Lower lobe of right lung (tissue), 2 donors: ENCODE results near the gene GP1BB. TPM values are rescaled to one million over a fixed set of nuclear protein-coding genes. Genes with fewer than 3 reads are reported as not detected.

Experiments used
- ATAC-seq, 2 donors: fragments of 200-7000 bp; cut with Tn5 transposase; one replicate each; pipeline ENCODE4 v1.9.1; 2020 to 2022; ENCODE audit warnings: mild to moderate bottlenecking in 2 of 2, moderate library complexity in 2 of 2
- DNase-seq: peaks from one replicate; pipeline ENCODE4 v3.0.0-alpha.2; 2020
- H3K27ac ChIP-seq: fragments of 200-600 bp; one replicate; pipeline ENCODE4 v1.8.0; 2022
- H3K27me3 ChIP-seq: fragments of 200-600 bp; one replicate; pipeline ENCODE4 v1.8.0; 2022; ENCODE audit warnings: low read depth
- H3K36me3 ChIP-seq: fragments of 200-600 bp; one replicate; pipeline ENCODE4 v1.8.0; 2022; ENCODE audit warnings: mild to moderate bottlenecking
- H3K4me1 ChIP-seq: fragments of 200-600 bp; one replicate; pipeline ENCODE4 v1.8.0; 2022
- H3K4me3 ChIP-seq: fragments of 200-600 bp; one replicate; pipeline ENCODE4 v1.8.0; 2022; ENCODE audit warnings: mild to moderate bottlenecking
- H3K9me3 ChIP-seq: fragments of 200-600 bp; one replicate; pipeline ENCODE4 v1.8.0; 2022
- intact Hi-C: fragments of 100-400 bp; cut with DNase I; formaldehyde crosslinking; loops from one replicate; pipeline ENCODE4 v1.11.0; 2022
- total RNA-seq: library from RNA; stranded (reverse); fragmentation: NEBNext Ultra II Directional; extraction: Animal tissue kit (Norgen Biotek cat#: 25700); gene quantifications from one replicate; pipeline ENCODE4 v1.2.1, GENCODE V29; 2021
- TF ChIP-seq, protein P1 (sequence below): fragments of 200-600 bp; IDR thresholded peaks from one replicate; pipeline ENCODE4 v1.8.0; 2022; ENCODE audit warnings: antibody characterized with exemption, mild to moderate bottlenecking
- donor health status: DM: no; HTN: yes; CAD: no; lungs with severe emphysema.

GP1BB gene
- total RNA-seq, 1 donor from 2014 or later = 2.8 TPM

DNA sequence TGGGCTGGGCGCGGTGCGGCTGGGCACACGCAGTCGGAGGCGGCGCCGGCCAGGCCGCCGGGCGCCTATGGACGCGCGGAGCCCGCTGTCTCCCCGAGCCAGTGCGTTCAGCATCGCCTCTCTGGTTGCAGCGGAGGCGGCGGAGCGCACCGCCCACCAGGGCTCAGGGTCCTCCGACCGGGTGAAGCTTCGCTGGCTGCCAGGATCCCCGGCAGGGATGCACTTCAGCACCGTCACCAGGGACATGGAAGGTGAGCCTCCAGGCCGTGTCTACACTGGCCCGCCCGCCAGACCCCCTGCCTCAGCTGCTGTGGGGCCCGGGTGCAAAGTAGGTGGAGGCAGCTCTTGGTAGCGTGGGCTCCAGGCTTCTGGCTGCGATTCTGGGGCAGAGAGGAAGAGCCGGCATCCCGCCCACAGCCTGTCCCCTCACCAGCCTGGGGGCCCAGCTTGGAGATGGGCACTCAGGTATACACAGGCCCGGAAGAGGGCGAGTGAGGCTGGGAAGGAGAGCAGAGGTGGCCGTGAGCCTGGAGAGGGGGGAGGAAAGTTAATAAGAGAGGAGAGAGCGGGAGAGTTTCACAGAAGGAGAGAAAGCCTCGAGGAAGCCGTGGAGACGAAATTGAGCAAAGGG is 36.2 kb downstream of the GP1BB start:
- H3K27me3 ChIP-seq = peaks cover 92% of the 10 kb centered on the region

DNA sequence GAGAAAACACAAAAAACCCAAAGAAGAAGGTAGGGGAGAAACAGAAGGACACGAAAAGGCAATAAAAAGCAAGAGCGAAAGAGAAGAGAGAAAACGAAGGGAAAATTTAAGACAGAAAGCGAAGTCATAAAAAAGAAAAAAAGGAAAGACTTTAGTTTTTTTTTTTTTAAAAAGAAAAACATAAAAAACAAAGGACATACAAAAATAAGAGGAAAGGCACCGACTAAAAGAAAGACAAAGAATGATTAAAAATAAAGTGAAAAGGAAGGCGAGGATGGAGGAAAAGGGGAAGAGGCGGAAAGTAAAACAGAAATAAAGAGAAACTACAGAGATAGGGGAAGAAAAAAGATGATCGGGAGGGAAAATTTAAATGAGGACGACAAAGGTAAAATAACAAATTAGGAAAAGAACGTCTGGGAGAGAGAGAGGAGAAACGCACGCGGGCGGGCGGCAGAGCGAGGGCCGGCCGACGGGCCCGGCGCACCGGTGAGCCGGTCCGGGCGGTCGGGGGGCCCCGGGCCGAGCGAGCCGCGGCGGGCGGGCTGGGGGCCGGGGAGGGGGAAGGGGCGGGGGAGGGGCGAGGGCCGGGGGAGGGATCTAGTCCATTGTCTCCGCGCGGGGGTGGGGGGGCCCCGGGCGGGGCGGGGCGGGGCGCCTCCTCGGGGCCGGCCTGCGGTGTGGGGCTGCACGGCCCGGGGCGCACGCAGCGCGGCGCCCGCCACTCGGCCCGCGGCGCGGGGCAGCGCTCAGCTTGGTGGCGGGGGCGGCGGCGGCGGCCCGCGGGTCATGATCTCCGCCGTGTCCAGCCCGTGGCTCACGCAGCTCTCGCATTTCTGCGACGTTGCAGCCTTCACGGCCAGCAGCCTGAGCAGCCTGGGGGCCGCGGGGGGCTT is 37.0 kb downstream of the GP1BB start, which contains the start of gene TBX1:
TSS of gene TBX1 (plus strand) at position 721 of the 893 bp plus-strand sequence. CDS start at position 787, 66 bp downstream.
- H3K4me3 ChIP-seq = peak within 1 kb of the TSS; percentile 31
- ATAC-seq = no peak
- no peaks in the 10 kb centered on the region for H3K9me3 ChIP-seq
- H3K36me3 ChIP-seq = no peaks in the 10 kb centered on the region
- peaks cover 92% of the 10 kb centered on the region for H3K27me3 ChIP-seq
- no peak within 1 kb of the TSS for H3K27ac ChIP-seq
- intact Hi-C loops = no loop called here
- TF ChIP-seq, protein P1, sequence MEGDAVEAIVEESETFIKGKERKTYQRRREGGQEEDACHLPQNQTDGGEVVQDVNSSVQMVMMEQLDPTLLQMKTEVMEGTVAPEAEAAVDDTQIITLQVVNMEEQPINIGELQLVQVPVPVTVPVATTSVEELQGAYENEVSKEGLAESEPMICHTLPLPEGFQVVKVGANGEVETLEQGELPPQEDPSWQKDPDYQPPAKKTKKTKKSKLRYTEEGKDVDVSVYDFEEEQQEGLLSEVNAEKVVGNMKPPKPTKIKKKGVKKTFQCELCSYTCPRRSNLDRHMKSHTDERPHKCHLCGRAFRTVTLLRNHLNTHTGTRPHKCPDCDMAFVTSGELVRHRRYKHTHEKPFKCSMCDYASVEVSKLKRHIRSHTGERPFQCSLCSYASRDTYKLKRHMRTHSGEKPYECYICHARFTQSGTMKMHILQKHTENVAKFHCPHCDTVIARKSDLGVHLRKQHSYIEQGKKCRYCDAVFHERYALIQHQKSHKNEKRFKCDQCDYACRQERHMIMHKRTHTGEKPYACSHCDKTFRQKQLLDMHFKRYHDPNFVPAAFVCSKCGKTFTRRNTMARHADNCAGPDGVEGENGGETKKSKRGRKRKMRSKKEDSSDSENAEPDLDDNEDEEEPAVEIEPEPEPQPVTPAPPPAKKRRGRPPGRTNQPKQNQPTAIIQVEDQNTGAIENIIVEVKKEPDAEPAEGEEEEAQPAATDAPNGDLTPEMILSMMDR = no peak
- no peak for DNase-seq
- peaks cover 33% of the 10 kb centered on the region for H3K4me1 ChIP-seq

More for the DNA sequence above, 36.2 kb downstream of the GP1BB start:
- H3K4me3 ChIP-seq = peak overlapping the region; percentile 23
- TF ChIP-seq, protein P1 = no peak
- no peak overlapping the region for H3K27ac ChIP-seq
- H3K36me3 ChIP-seq = no peaks in the 10 kb centered on the region
- DNase-seq (no peak), ATAC-seq (no peak)
- no peaks in the 10 kb centered on the region for H3K9me3 ChIP-seq
- peaks cover 37% of the 10 kb centered on the region for H3K4me1 ChIP-seq
- intact Hi-C loops = no loop called here

DNA sequence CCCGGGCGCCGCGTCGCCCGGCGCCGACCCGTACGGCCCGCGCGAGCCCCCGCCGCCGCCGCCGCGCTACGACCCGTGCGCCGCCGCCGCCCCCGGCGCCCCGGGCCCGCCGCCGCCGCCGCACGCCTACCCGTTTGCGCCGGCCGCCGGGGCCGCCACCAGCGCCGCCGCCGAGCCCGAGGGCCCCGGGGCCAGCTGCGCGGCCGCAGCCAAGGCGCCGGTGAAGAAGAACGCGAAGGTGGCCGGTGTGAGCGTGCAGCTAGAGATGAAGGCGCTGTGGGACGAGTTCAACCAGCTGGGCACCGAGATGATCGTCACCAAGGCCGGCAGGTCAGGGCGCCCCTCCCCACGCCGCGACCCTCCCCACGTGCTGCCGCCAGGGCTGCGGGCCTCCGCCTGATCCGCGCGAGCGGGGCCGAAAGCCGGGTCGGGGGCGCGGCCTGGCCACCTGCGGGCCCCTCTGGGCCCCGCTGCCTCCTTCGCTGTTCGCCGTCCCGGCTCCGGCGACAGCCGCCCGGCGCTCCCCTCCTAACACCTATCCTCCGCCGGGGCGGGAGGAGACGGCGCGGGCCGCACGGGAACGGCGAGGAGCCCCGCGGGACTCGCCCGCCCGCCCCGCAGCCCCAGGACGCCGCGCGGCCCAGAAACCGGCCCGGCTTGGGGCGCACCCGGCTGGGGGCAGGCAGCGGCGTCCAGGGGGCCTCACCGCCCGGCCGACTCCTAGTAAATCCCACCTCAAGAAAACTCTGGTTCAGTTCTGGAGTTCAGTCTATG is 37.8 kb downstream of the GP1BB start:
- Histone ChIP-seq H3K4me1 (peaks cover 25% of the 10 kb centered on the region), H3K36me3 (no peaks in the 10 kb centered on the region), H3K27ac (no peak overlapping the region), H3K9me3 (no peaks in the 10 kb centered on the region), H3K27me3 (peaks cover 91% of the 10 kb centered on the region), H3K4me3 (peak overlapping the region; percentile 31)
- TF ChIP-seq, protein P1 = no peak
- DNase-seq (no peak), ATAC-seq (no peak)
- intact Hi-C loops = no loop called here

DNA sequence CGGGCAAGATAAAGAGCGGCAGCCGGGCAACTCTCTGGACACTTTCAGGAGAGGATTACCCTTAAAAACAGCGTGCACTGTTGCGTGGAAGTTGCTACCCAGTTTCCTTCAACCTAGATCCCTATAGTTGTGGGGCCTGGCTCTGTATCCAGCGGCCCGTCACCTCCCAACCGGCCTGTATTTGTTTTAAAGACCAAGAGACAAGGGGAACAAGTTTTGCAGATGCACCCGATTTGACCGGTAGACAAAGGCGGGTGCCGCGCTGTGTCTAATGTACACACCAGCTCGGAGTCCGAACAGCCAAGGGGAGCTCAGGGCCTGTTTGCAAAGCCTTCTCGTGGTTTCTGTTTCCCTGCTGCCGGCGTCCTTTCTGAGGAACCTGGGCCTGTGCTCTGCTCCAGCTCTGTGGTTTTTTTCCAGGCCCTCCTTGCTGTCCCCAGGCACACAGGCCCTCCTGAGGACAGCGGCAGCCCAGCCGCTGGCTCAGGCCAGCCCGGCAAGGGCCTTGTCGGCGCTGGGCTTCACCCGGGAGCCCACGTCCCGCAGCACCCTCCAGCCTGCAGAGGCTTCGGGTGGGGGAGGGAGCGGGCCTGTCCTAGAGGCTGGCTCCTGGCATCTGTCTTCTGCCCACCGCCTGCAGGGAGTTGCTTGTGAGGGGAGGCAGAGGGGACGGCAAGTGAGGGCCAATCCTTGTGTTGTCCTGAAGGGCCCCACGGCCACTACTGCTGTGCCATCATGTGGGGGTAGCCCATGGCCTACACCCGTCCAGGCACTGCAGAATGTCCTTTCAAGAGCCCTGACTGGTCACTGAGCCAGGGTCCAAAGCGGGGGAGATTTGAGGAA is 38.6 kb downstream of the GP1BB start:
- H3K4me1 ChIP-seq = peaks cover 19% of the 10 kb centered on the region
- TF ChIP-seq, protein P1 = no peak
- intact Hi-C loops = no loop called here
- H3K4me3 ChIP-seq = peak overlapping the region; percentile 31
- DNase-seq (no peak), ATAC-seq (no peak)
- no peaks in the 10 kb centered on the region for H3K36me3 ChIP-seq
- H3K27me3 ChIP-seq = peaks cover 91% of the 10 kb centered on the region
- no peak overlapping the region for H3K27ac ChIP-seq
- no peaks in the 10 kb centered on the region for H3K9me3 ChIP-seq
